Upper lobe of right lung (tissue), 1 donor: Measurements from ENCODE around the gene CAMTA1. TPM values are rescaled to one million over a fixed set of nuclear protein-coding genes. Genes with fewer than 3 reads are reported as not detected.
"Not testable (repeated sequence)": the region's sequence is repeated elsewhere in the genome, so short reads cannot be mapped to it uniquely, and the experiment has no call there.

Source experiments
- ATAC-seq: fragments of 200-7000 bp; cut with Tn5 transposase; one replicate; pipeline ENCODE4 v1.9.1; 2020; ENCODE audit warnings: mild to moderate bottlenecking, moderate library complexity
- DNase-seq: peaks from one replicate; pipeline ENCODE4 v3.0.0-alpha.2; 2020
- H3K27ac ChIP-seq: fragments of 200-600 bp; one replicate; pipeline ENCODE4 v1.8.0; 2022
- H3K27me3 ChIP-seq: fragments of 200-600 bp; one replicate; pipeline ENCODE4 v1.8.0; 2022; ENCODE audit warnings: mild to moderate bottlenecking
- H3K36me3 ChIP-seq: fragments of 200-600 bp; one replicate; pipeline ENCODE4 v1.8.0; 2022
- H3K4me1 ChIP-seq: fragments of 200-600 bp; one replicate; pipeline ENCODE4 v1.8.0; 2022
- H3K4me3 ChIP-seq: fragments of 200-600 bp; one replicate; pipeline ENCODE4 v1.8.0; 2022; ENCODE audit warnings: mild to moderate bottlenecking
- H3K9me3 ChIP-seq: fragments of 200-600 bp; one replicate; pipeline ENCODE4 v1.8.0; 2022
- intact Hi-C: fragments of 100-400 bp; cut with DNase I; formaldehyde crosslinking; loops from one replicate; pipeline ENCODE4 v1.11.0; 2022
- total RNA-seq: library from RNA; stranded (reverse); fragmentation: NEBNext Ultra II Directional; extraction: Animal tissue kit (Norgen Biotek cat#: 25700); gene quantifications from one replicate; pipeline ENCODE4 v1.2.1, GENCODE V29; 2021
- TF ChIP-seq, protein P1 (sequence below): fragments of 200-600 bp; IDR thresholded peaks from one replicate; pipeline ENCODE4 v1.8.0; 2022; ENCODE audit warnings: antibody characterized with exemption
- donor health status: DM: no; HTN: yes; CAD: no; lungs with severe emphysema.

Gene CAMTA1
- total RNA-seq, 1 donor from 2014 or later = 63.4 TPM

DNA sequence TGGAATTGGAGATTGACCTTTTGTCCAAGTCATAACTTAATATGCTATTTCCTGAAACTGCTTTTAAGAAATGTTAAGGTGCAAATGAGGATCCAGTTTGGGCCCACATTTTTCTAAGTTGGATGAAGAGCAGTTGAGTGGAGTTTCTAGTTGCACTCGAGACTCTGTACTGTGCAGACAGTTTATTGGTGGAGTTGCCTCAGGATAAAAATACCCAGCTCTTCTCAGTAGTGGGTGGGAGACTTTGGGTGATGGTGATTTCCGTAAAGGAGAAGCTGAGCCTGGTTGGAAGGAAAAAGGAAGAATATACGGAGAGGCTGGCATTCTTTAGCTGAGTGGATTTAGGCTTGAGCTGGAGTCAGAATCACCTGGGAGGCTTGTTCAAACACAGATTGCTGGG, 49.9 kb downstream of the CAMTA1 start:
- no peak overlapping the region for H3K27ac ChIP-seq
- no peaks in the 10 kb centered on the region for H3K27me3 ChIP-seq
- ATAC-seq (no peak), DNase-seq (no peak)
- TF ChIP-seq, protein P1, sequence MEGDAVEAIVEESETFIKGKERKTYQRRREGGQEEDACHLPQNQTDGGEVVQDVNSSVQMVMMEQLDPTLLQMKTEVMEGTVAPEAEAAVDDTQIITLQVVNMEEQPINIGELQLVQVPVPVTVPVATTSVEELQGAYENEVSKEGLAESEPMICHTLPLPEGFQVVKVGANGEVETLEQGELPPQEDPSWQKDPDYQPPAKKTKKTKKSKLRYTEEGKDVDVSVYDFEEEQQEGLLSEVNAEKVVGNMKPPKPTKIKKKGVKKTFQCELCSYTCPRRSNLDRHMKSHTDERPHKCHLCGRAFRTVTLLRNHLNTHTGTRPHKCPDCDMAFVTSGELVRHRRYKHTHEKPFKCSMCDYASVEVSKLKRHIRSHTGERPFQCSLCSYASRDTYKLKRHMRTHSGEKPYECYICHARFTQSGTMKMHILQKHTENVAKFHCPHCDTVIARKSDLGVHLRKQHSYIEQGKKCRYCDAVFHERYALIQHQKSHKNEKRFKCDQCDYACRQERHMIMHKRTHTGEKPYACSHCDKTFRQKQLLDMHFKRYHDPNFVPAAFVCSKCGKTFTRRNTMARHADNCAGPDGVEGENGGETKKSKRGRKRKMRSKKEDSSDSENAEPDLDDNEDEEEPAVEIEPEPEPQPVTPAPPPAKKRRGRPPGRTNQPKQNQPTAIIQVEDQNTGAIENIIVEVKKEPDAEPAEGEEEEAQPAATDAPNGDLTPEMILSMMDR = no peak
- H3K4me3 ChIP-seq = no peak overlapping the region
- H3K9me3 ChIP-seq = no peaks in the 10 kb centered on the region
- intact Hi-C loops = no loop called here
- H3K4me1 ChIP-seq = peaks cover 3% of the 10 kb centered on the region
- H3K36me3 ChIP-seq = no peaks in the 10 kb centered on the region

DNA sequence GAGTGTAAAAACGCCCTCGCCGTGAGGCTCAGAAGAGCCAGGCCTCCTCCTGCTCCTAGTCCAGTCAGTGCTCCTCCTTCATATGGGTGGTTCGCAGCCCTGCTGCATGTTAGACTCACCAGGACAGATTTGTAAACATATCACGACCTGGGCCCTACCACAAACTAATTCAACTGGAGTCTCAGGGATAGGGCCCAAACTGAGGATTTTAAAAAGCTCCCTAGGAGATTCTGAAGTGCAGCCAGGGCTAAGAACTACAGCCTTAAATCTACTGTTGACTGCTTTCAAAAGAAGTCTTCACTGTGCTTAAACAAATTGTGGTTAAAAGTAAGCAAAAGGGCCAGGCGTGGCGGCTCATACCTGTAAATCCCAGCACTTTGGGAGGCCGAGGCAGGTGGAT, 57.0 kb downstream of the CAMTA1 start:
- Histone ChIP-seq H3K27ac (no peak overlapping the region), H3K36me3 (no peaks in the 10 kb centered on the region), H3K9me3 (no peaks in the 10 kb centered on the region), H3K4me1 (no peaks in the 10 kb centered on the region), H3K27me3 (no peaks in the 10 kb centered on the region), H3K4me3 (no peak overlapping the region)
- DNase-seq = no peak
- ATAC-seq = no peak
- intact Hi-C loops = no loop called here
- TF ChIP-seq, protein P1 = no peak

- H3K27ac ChIP-seq, H3K27me3 ChIP-seq, DNase-seq, H3K4me3 ChIP-seq, ATAC-seq, H3K4me1 ChIP-seq, H3K36me3 ChIP-seq, H3K9me3 ChIP-seq, intact Hi-C loops: not testable (repeated sequence)
Measured at GRCh38 chr1:6845786-6846185, 60.5 kb downstream of the CAMTA1 start.

- H3K27me3 ChIP-seq = no peaks in the 10 kb centered on the region
- H3K9me3 ChIP-seq = no peaks in the 10 kb centered on the region
- no peaks in the 10 kb centered on the region for H3K36me3 ChIP-seq
- H3K27ac ChIP-seq = no peak overlapping the region
- ATAC-seq = no peak
- TF ChIP-seq, protein P1 = no peak
- no peak overlapping the region for H3K4me3 ChIP-seq
- no peak for DNase-seq
- H3K4me1 ChIP-seq = no peaks in the 10 kb centered on the region
- intact Hi-C loops = no loop called here
Measured at GRCh38 chr1:6848816-6849215, 63.6 kb downstream of the CAMTA1 start.

DNA sequence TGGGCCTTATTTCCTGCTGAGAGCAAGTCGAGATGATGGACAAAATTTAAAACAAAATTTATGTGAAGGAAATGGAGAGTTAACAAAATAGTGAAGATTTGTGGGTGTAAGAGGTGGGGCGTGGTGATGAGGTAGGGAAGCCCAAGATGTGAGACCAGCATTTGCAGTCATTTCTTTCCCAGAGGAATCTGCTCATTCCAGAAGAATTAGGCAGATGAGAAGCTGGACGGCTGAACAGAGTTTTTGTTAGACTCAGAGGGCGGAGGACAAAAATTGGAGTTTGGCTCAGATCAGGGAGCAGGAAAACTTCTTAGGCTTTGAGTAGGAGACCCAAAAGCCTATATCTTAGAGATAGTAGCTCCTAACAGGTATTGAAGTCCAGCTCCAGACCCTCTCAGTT, 65.3 kb downstream of the CAMTA1 start:
- DNase-seq = no peak
- H3K4me3 ChIP-seq = no peak overlapping the region
- ATAC-seq = no peak
- no peak overlapping the region for H3K27ac ChIP-seq
- no peaks in the 10 kb centered on the region for H3K9me3 ChIP-seq
- no peaks in the 10 kb centered on the region for H3K36me3 ChIP-seq
- H3K4me1 ChIP-seq = no peaks in the 10 kb centered on the region
- intact Hi-C loops = no loop called here
- TF ChIP-seq, protein P1 = no peak
- H3K27me3 ChIP-seq = no peaks in the 10 kb centered on the region

DNA sequence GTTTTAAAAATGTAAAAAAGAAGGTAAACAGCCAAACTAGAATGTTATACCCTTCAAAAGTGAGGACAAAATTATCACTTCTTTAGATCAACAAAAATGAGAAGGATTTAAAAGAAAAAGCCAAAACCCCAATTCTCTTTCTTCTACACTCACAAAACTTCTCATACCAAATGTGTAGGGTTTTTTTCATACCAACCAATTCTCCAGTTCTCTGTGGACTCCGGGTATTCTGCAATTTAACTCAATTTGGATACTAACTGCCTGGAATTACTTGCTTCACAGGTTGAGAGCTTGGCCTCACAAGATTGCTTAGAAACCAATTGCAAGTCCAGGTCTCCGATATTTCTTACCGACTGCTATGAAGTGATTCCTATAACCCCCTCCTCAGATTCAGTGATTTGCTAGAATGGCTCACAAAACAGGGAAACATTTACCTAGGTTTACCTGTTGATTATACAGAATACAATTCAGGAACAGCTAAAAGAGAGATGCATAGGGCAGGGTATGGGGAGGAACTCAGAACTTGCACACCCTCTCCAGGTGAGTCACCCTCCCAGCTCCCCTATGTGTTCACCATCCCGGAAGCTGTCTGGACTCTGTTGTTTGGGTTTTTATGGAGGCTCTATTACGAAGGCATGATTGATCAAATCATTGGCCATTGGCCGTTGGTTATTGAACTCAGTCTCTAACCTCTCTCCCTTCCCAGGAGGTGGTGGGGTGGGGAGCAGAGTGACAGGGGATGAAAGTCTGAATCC, 67.1 kb downstream of the CAMTA1 start:
- H3K4me1 ChIP-seq = no peaks in the 10 kb centered on the region
- no peaks in the 10 kb centered on the region for H3K27me3 ChIP-seq
- TF ChIP-seq, protein P1 = no peak
- H3K4me3 ChIP-seq = no peak overlapping the region
- H3K27ac ChIP-seq = no peak overlapping the region
- ATAC-seq = no peak
- DNase-seq = no peak
- intact Hi-C loops = no loop called here
- H3K9me3 ChIP-seq = no peaks in the 10 kb centered on the region
- H3K36me3 ChIP-seq = no peaks in the 10 kb centered on the region
